GM12874 (cell line): ENCODE measurements around the gene SEPTIN5.

Experiments used
- CTCF ChIP-seq: IDR thresholded peaks from 2 replicates; pipeline ENCODE4 v1.5.1; 2011; ENCODE audit warnings: low read depth, mild to moderate bottlenecking, control low read depth, low read length, moderate library complexity; ENCODE audit not compliant: insufficient read depth

Gene SEPTIN5

GRCh38 chr22:19732403-19733113, 18.3 kb downstream of the SEPTIN5 start:
- no peak for TF ChIP-seq CTCF

GRCh38 chr22:19733755-19734154, 19.5 kb downstream of the SEPTIN5 start:
- no peak for TF ChIP-seq CTCF

DNA sequence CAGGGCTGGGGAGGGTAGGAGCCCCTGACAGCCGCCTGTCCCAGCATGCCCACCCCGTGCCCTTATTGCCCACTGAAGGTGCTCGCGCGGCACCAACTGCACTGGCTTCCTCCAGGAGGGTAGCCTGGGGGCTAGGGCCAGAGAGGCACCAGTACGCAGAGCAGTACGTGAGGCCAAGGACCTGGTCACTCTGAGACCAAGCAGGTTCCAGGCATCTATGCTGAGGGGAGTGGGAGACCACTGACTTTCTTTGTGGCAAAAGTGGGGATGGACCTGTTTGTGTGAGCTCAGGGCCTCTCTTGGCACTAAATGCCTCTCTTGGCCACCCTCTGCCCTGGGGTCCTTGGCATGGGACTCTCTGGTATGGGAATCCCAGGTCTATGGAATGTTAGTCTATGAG, 19.9 kb downstream of the SEPTIN5 start:
- no peak for TF ChIP-seq CTCF

DNA sequence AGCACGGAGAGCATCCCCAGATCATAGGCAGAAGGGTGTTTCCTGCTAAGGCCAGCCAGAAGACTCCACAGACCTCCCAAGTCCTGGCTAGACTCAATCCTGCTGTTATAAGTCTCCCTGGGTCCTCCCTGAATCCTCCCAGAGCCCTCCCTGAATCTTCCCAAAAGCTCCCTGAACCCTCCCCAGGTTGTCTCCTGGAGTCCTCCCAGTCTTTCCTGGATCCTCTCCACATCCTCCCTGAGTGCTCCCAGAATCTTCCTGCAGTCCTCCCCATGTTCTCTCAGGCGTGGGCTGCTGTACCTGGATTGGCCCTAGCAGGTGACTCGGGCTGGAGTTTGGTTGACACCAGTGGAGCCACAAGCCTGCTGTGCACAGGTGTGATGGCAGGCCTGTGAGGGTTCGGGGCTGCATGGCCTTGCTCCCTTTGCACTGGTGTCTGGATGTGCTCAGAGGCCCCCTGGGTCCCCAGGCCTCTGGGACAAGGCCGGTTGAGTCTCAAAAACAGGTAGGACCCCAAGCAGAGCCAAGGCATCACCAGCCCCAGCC, 20.6 kb downstream of the SEPTIN5 start:
- no peak for TF ChIP-seq CTCF

- TF ChIP-seq CTCF: no peak
These were observed 21.6 kb downstream of the SEPTIN5 start for GRCh38 chr22:19735665-19736510.

DNA sequence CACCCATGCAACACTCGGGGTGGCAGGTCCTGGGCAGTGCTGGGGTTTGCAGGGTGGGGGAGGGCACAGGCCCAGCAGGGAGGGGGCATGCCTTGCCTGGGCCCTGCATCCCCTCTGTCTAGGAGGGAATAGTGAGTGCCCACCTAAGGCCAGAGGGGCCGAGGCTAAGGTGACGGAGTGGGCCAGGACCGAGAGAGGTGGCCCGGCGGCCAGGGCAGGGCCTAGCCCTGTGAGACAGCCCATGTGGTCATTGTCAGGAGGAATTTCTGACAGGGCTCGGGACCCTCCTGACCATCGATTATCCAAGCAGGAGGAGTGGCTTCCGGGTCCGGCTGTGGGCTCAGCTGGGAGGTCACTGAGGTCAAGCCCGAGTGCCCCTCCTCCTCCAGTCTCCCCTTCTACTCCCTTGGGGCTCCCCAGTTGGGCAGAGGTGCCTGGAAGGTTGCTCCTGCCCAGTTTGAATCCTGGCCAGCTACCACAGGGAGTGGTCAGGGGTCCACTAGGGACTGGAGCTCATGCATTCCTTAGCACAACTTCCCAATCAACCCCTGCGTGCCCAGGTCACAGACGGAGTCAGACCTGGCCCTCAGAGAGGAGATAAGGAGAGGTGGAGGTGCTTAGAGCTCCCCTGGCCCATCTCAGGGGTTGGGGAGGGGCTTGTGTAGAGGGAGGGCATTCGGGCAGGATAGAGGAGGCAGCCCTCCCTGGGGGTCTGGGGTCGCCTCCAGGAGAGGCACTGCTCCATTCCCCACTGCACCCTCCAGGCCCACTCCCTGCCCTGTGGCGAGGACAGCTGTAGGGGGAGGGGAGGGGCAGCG, 23.8 kb downstream of the SEPTIN5 start:
- TF ChIP-seq CTCF: no peak
